GM19351 (cell line): ENCODE data around the gene COL5A2.

Experiments
- ATAC-seq: cut with Tn5 transposase; IDR thresholded peaks from one replicate; pipeline ENCODE4 v1.9.1; 2021; ENCODE audit warnings: mild to moderate bottlenecking, moderate library complexity; ENCODE audit not compliant: unreplicated experiment

The COL5A2 gene

GRCh38 chr2:189012351-189012750 lies 167.2 kb downstream of the COL5A2 start:
- no peak for ATAC-seq

- no peak for ATAC-seq
Observed at GRCh38 chr2:189010536-189010935, 169.0 kb downstream of the COL5A2 start.

GRCh38 chr2:189008555-189009262 lies 170.9 kb downstream of the COL5A2 start:
- ATAC-seq: no peak

GRCh38 chr2:189002079-189002478 lies 177.5 kb downstream of the COL5A2 start:
- no peak for ATAC-seq

GRCh38 chr2:189000221-189000620 lies 179.3 kb downstream of the COL5A2 start:
- no peak for ATAC-seq

GRCh38 chr2:188997263-188997662 lies 182.3 kb downstream of the COL5A2 start:
- ATAC-seq: no peak

- no peak for ATAC-seq
Observed at GRCh38 chr2:188993247-188993646, 186.3 kb downstream of the COL5A2 start.

- ATAC-seq: no peak
Observed at GRCh38 chr2:188986839-188987238, 192.7 kb downstream of the COL5A2 start.

- no peak for ATAC-seq
Observed at GRCh38 chr2:188984680-188985079, 194.9 kb downstream of the COL5A2 start.

- no peak for ATAC-seq
Observed at GRCh38 chr2:188984065-188984491, 195.5 kb downstream of the COL5A2 start.

- no peak for ATAC-seq
Observed at GRCh38 chr2:188983427-188984064, 196.0 kb downstream of the COL5A2 start.
